NCI-H146 treated with DMSO at 0.1 percent for 48 hours (cell line): ENCODE measurements around the gene STX7.
A peak's percentile ranks its signal among the peaks of the same experiment; 100 is the strongest.
"Not testable (repeated sequence)": the region's sequence is repeated elsewhere in the genome, so short reads cannot be mapped to it uniquely, and the experiment has no call there.

ENCODE experiments used
- DNase-seq: peaks from one replicate; lab custom pipeline; 2025; ENCODE audit not compliant: unreplicated experiment; lab: John Stamatoyannopoulos, UW

The STX7 gene

GRCh38 chr6:132512638-132513632 lies at the start of gene STX7:
Gene STX7, minus strand, starts transcription at chr6:132513116. Its CDS starts 9,586 bp downstream, at chr6:132503530.
- peak; percentile 94 for DNase-seq

GRCh38 chr6:132560087-132560486 lies 47.2 kb upstream of the STX7 start:
- DNase-seq, result not testable (repeated sequence)

- DNase-seq, result no peak
Observed at GRCh38 chr6:132552372-132552771, 39.5 kb upstream of the STX7 start, which contains the start of gene TAAR8. Gene TAAR8, plus strand, starts transcription at chr6:132552672. Its CDS starts 21 bp downstream, at chr6:132552693.

GRCh38 chr6:132551214-132551613 lies 38.3 kb upstream of the STX7 start:
- DNase-seq, result no peak

GRCh38 chr6:132548746-132549463 lies 36.0 kb upstream of the STX7 start:
- DNase-seq, result no peak

GRCh38 chr6:132544826-132545225 lies 31.9 kb upstream of the STX7 start:
- no peak for DNase-seq

GRCh38 chr6:132537977-132538376 lies 25.1 kb upstream of the STX7 start, which contains the start of gene TAAR9:
Gene TAAR9, plus strand, starts transcription at chr6:132538277. Its CDS starts 13 bp downstream, at chr6:132538290.
- no peak for DNase-seq

GRCh38 chr6:132537145-132537544 lies 24.2 kb upstream of the STX7 start:
- no peak for DNase-seq

- not testable (repeated sequence) for DNase-seq
Observed at GRCh38 chr6:132534546-132534945, 21.6 kb upstream of the STX7 start.

- peak; percentile 80 for DNase-seq
Observed at GRCh38 chr6:132530293-132530974, 17.5 kb upstream of the STX7 start.

GRCh38 chr6:132527791-132528190 lies 14.9 kb upstream of the STX7 start:
- DNase-seq, result no peak

- no peak for DNase-seq
Observed at GRCh38 chr6:132526461-132526860, 13.5 kb upstream of the STX7 start.

GRCh38 chr6:132525866-132526265 lies 12.9 kb upstream of the STX7 start:
- DNase-seq, result no peak

GRCh38 chr6:132524646-132525045 lies 11.7 kb upstream of the STX7 start:
- no peak for DNase-seq

GRCh38 chr6:132520953-132521352 lies 8.0 kb upstream of the STX7 start:
- DNase-seq, result no peak

- no peak for DNase-seq
Observed at GRCh38 chr6:132515386-132515785, 2.5 kb upstream of the STX7 start.

GRCh38 chr6:132513831-132514545 lies 1.1 kb upstream of the STX7 start:
- no peak for DNase-seq

GRCh38 chr6:132512342-132512637 lies 626 bp downstream of the STX7 start:
- no peak for DNase-seq

- DNase-seq, result no peak
Observed at GRCh38 chr6:132511831-132512220, 1.1 kb downstream of the STX7 start.

GRCh38 chr6:132511210-132511830 lies 1.6 kb downstream of the STX7 start:
- DNase-seq, result no peak
